GM12878 (cell line): ENCODE measurements around the gene REEP6. TPM values are rescaled to one million over a fixed set of nuclear protein-coding genes. Genes with fewer than 3 reads are reported as not detected.
"Not testable (repeated sequence)": the region's sequence is repeated elsewhere in the genome, so short reads cannot be mapped to it uniquely, and the experiment has no call there.

ENCODE experiments used
- ATAC-seq: fragments of 200-7000 bp; cut with Tn5 transposase; 3 replicates; pipeline ENCODE4 v1.9.1; 2020; ENCODE audit warnings: mild to moderate bottlenecking, moderate library complexity
- BruUV-seq: library from RNA; stranded (reverse); fragments of 400-500 nt; replicated peaks from 2 replicates; lab custom pipeline; 2021; lab: Mats Ljungman, UMichigan
- CTCF ChIA-PET: fragments of 300-600 bp; sonication (Branson Sonifier 250); formaldehyde crosslinking; extraction: SDS; loops from one replicate; lab custom pipeline; 2021; ENCODE audit warnings: inconsistent platforms; lab: Yijun Ruan, JAX
- POLR2A ChIA-PET: fragments of 350-600 bp; formaldehyde crosslinking; extraction: SDS; loops from one replicate; lab custom pipeline; 2021; ENCODE audit warnings: inconsistent platforms; lab: Charles Lee
- RAD21 ChIA-PET: fragments of 300-600 bp; sonication (Branson Sonifier 250); formaldehyde crosslinking; loops from one replicate; lab custom pipeline; 2023; ENCODE audit warnings: antibody characterized with exemption; ENCODE audit not compliant: unreplicated experiment; lab: Charles Lee
- SMC1A ChIA-PET: fragments of 300-600 bp; sonication (Branson Sonifier 250); formaldehyde crosslinking; loops from one replicate; lab custom pipeline; 2023; ENCODE audit not compliant: unreplicated experiment, uncharacterized antibody; lab: Charles Lee
- DNase-seq: peaks from one replicate; pipeline ENCODE4 v3.0.0-alpha.2; 2011; ENCODE audit warnings: low read depth, low spot score
- FAIRE-seq: peaks from 3 replicates; lab custom pipeline; 2011; peaks lifted over from hg19 to GRCh38; lab: Jason Lieb, UNC
- H2AFZ ChIP-seq: 2 replicates; pipeline ENCODE4 v1.6.0; 2011; ENCODE audit warnings: low read depth, low read length, control low read depth; ENCODE audit not compliant: control insufficient read depth
- H3K27ac ChIP-seq: 2 replicates; pipeline ENCODE4 v1.5.1; 2011; ENCODE audit warnings: control low read depth; ENCODE audit not compliant: control insufficient read depth, insufficient read depth
- H3K27me3 ChIP-seq, 2 experiments: replicated peaks in 1 of 2; 2 replicates each; pipeline versions ENCODE4 v1.6.0 to v1.6.1; 2011; ENCODE audit warnings: low read length in 1 of 2; ENCODE audit not compliant: control insufficient read depth in 2 of 2, insufficient read depth in 2 of 2
- H3K36me3 ChIP-seq, 2 experiments: 2 replicates each; pipeline ENCODE4 v1.5.1; 2011; ENCODE audit warnings: low read length in 1 of 2; ENCODE audit not compliant: control insufficient read depth in 2 of 2, insufficient read depth in 2 of 2
- H3K4me1 ChIP-seq: 2 replicates; pipeline ENCODE4 v1.6.1; 2011; ENCODE audit warnings: mild to moderate bottlenecking, low read length, moderate library complexity, mixed read lengths; ENCODE audit not compliant: control insufficient read depth, insufficient read depth
- H3K4me2 ChIP-seq: 2 replicates; pipeline ENCODE4 v1.6.0; 2011; ENCODE audit warnings: control low read depth; ENCODE audit not compliant: control insufficient read depth, insufficient read depth
- H3K4me3 ChIP-seq: fragments of 200-600 bp; sonication (generic); 2 replicates; pipeline ENCODE4 v1.5.1; 2016
- H3K79me2 ChIP-seq: 2 replicates; pipeline ENCODE4 v1.6.0; 2011; ENCODE audit warnings: low read length; ENCODE audit not compliant: control insufficient read depth, insufficient read depth
- H3K9ac ChIP-seq: 2 replicates; pipeline ENCODE4 v1.8.0; 2011; ENCODE audit warnings: low read length, control low read depth, mixed read lengths; ENCODE audit not compliant: control insufficient read depth, insufficient read depth
- H3K9me3 ChIP-seq: replicated peaks from 3 replicates; pipeline ENCODE4 v1.5.1; 2011; ENCODE audit warnings: mild to moderate bottlenecking, low read length; ENCODE audit not compliant: control insufficient read depth, insufficient read depth
- H4K20me1 ChIP-seq: 2 replicates; pipeline ENCODE4 v1.6.0; 2011; ENCODE audit not compliant: control insufficient read depth, insufficient read depth
- CBX5 ChIP-seq: sonication (generic); IDR thresholded peaks from 2 replicates; pipeline ENCODE4 v1.6.1; 2016; ENCODE audit warnings: low read depth, moderate library complexity, mild to moderate bottlenecking, inconsistent platforms
- ELK1 ChIP-seq: IDR thresholded peaks from 2 replicates; pipeline ENCODE4 v1.6.1; 2012; ENCODE audit warnings: low read depth, low read length, improper control_type of control experiment
- ESRRA ChIP-seq: IDR thresholded peaks from 2 replicates; pipeline ENCODE4 v1.6.1; 2012; ENCODE audit warnings: mild to moderate bottlenecking, low read length, improper control_type of control experiment
- HDAC6 ChIP-seq: fragments of 200-600 bp; sonication (generic); IDR thresholded peaks from one replicate; pipeline ENCODE4 v1.8.0; 2017; ENCODE audit warnings: antibody characterized with exemption; ENCODE audit not compliant: unreplicated experiment
- KDM1A ChIP-seq: fragments of 200-600 bp; sonication (generic); IDR thresholded peaks from 2 replicates; pipeline ENCODE4 v1.6.1; 2016; ENCODE audit warnings: borderline replicate concordance
- NR2C2 ChIP-seq: IDR thresholded peaks from 2 replicates; pipeline ENCODE4 v1.6.1; 2011; ENCODE audit warnings: borderline replicate concordance, low read depth; ENCODE audit not compliant: control insufficient read depth, insufficient read length
- PRDM15 ChIP-seq: fragments of 450-650 bp; formaldehyde crosslinking; IDR thresholded peaks from 2 replicates; pipeline ENCODE4 v1.4.0; 2020; ENCODE audit warnings: mild to moderate bottlenecking, moderate library complexity
- ZBTB40 ChIP-seq: fragments of 450-650 bp; IDR thresholded peaks from 2 replicates; pipeline ENCODE4 v1.6.1; 2016; ENCODE audit warnings: mild to moderate bottlenecking, moderate library complexity, borderline replicate concordance
- ZNF622 ChIP-seq: fragments of 450-650 bp; IDR thresholded peaks from 2 replicates; pipeline ENCODE4 v1.6.1; 2017; ENCODE audit warnings: mild to moderate bottlenecking, inconsistent platforms
- WGBS: methylation state at CpG from one replicate; pipeline ENCODE4 v1.1.6; 2016; ENCODE audit warnings: low lambda C conversion rate; ENCODE audit not compliant: insufficient replicate concordance, insufficient coverage; ENCODE audit errors: missing lambda C conversion rate; 5-methylcytosine and 5-hydroxymethylcytosine counted together
- in situ Hi-C: fragments of 300-500 bp; cut with MboI; formaldehyde crosslinking; loops from 9 replicates; pipeline ENCODE4 v1.14.3; 2018; ENCODE audit warnings: mixed read lengths
- intact Hi-C: fragments of 100-400 bp; cut with micrococcal nuclease; formaldehyde crosslinking; loops from one replicate; pipeline ENCODE4 v1.14.2; 2022; ENCODE audit not compliant: unreplicated experiment
- polyA plus RNA-seq, 11 experiments: library from polyadenylated mRNA; depleted of rRNA in 4 of 11; unstranded in 6 of 11; stranded (reverse) in 5 of 11; fragments of >200 nt; fragmentation: Nextera tagmentation in 4 of 11; fragmentation: Illumina TruSeq in 1 of 11; extraction: Ambion mirVana in 4 of 11; extraction: Trizol in 1 of 11; gene quantifications; 1 replicate in 1 of 11; 2 replicates in 10 of 11; pipeline versions ENCODE4 v1.2.1 to v1.2.3, GENCODE V29; 2011 to 2016; ENCODE audit warnings: inconsistent platforms in 2 of 11, missing spikeins in 2 of 11, low read depth in 1 of 11
- total RNA-seq, 4 experiments: library from RNA; depleted of rRNA in 3 of 4; stranded (reverse); fragments of >200 nt in 3 of 4; fragmentation: Illumina TruSeq in 1 of 4; extraction: Trizol in 1 of 4; gene quantifications; 2 replicates each; pipeline versions ENCODE4 v1.2.1 to v1.2.3, GENCODE V29; 2013 to 2021

Gene REEP6
- total and polyA plus RNA-seq, 10 of the 15 experiments (the other 5 are each of a cell fraction or from before 2014, with no cell fraction given) = 0.06 to 1.1 (median 0.39) TPM; not detected in 2

GRCh38 chr19:1518471-1518870 is 27.5 kb downstream of the REEP6 start (continued):
- TF ChIP-seq PRDM15 (CRISPR knock-in tag) (no peak), HDAC6 (no peak), ZNF622 (no peak), ESRRA (no peak), ELK1 (no peak), CBX5 (no peak), NR2C2 (no peak), KDM1A (no peak), ZBTB40 (no peak)

GRCh38 chr19:1519802-1520201 is 28.8 kb downstream of the REEP6 start:
- RAD21 ChIA-PET, H3K4me2 ChIP-seq, SMC1A ChIA-PET, H3K4me1 ChIP-seq, H3K9me3 ChIP-seq, ATAC-seq, H3K4me3 ChIP-seq, in situ Hi-C loops, H3K9ac ChIP-seq, H4K20me1 ChIP-seq, H2AFZ ChIP-seq, H3K27me3 ChIP-seq, POLR2A ChIA-PET, CTCF ChIA-PET, BruUV-seq, DNase-seq, intact Hi-C loops, H3K79me2 ChIP-seq, FAIRE-seq, H3K36me3 ChIP-seq, H3K27ac ChIP-seq: not testable (repeated sequence)
- 60% methylated on average over 8 of the region's 8 CpGs for WGBS
